K562 (cell line): ENCODE data around the gene SYT7. TPM values are rescaled to one million over a fixed set of nuclear protein-coding genes. Genes with fewer than 3 reads are reported as not detected.

Experiments
- ATAC-seq: fragments of 200-7000 bp; cut with Tn5 transposase; 3 replicates; pipeline ENCODE4 v1.9.1; 2020; ENCODE audit warnings: moderate library complexity
- BruUV-seq: library from RNA; stranded (reverse); fragments of 400-500 nt; replicated peaks from 2 replicates; lab custom pipeline; 2021; lab: Mats Ljungman, UMichigan
- CTCF ChIA-PET: fragments of 300-600 bp; formaldehyde crosslinking; extraction: SDS; loops from one replicate; lab custom pipeline; 2021; ENCODE audit warnings: low intra/inter-chr PET ratio; lab: Yijun Ruan, JAX
- POLR2A ChIA-PET: fragments of 300-600, 350-650 bp; sonication (Branson Sonifier 250); formaldehyde crosslinking; extraction: SDS; loops from one replicate; lab custom pipeline; 2021; ENCODE audit warnings: antibody characterized with exemption, inconsistent platforms; lab: Yijun Ruan, JAX
- DNase-seq, 4 experiments: peaks; one replicate each; pipeline versions ENCODE4 v3.0.0 to v3.0.0-alpha.2; 2011 to 2018; ENCODE audit warnings: low spot score in 3 of 4, mixed read lengths in 3 of 4; ENCODE audit errors: extremely low read depth in 1 of 4
- FAIRE-seq: peaks from 2 replicates; lab custom pipeline; 2011; peaks lifted over from hg19 to GRCh38; lab: Jason Lieb, UNC
- H2AFZ ChIP-seq: 2 replicates; pipeline ENCODE4 v1.6.0; 2011; ENCODE audit warnings: low read depth, low read length, control low read depth, inconsistent platforms
- H3K27ac ChIP-seq: fragments of 200-600 bp; 3 replicates; pipeline ENCODE4 v1.8.0; 2011; ENCODE audit warnings: low read depth, mild to moderate bottlenecking, control low read depth, inconsistent platforms, low read length, moderate library complexity, mixed read lengths; ENCODE audit errors: extremely low read depth
- H3K27me3 ChIP-seq, 2 experiments: fragments of 300-600 bp in 1 of 2; 2 replicates in 1 of 2; 3 replicates in 1 of 2; pipeline versions ENCODE4 v1.6.0 to v1.8.0; 2011; ENCODE audit warnings: inconsistent platforms in 2 of 2, low read length in 2 of 2, mild to moderate bottlenecking in 1 of 2, mixed read lengths in 1 of 2, moderate library complexity in 1 of 2; ENCODE audit not compliant: control insufficient read depth in 2 of 2, insufficient read depth in 2 of 2
- H3K36me3 ChIP-seq: fragments of 300-600 bp; 3 replicates; pipeline ENCODE4 v1.8.0; 2011; ENCODE audit warnings: mild to moderate bottlenecking, low read length, inconsistent platforms; ENCODE audit not compliant: control insufficient read depth, insufficient read depth
- H3K4me1 ChIP-seq, 2 experiments: fragments of 200-600 bp in 1 of 2; replicated peaks in 1 of 2; 2 replicates in 1 of 2; 3 replicates in 1 of 2; pipeline versions ENCODE4 v1.5.1 to v1.8.0; 2011; ENCODE audit warnings: inconsistent platforms in 2 of 2, low read length in 2 of 2, mild to moderate bottlenecking in 1 of 2, mixed read lengths in 1 of 2, moderate library complexity in 1 of 2; ENCODE audit not compliant: control insufficient read depth in 2 of 2, insufficient read depth in 2 of 2
- H3K4me2 ChIP-seq: 2 replicates; pipeline ENCODE4 v1.6.1; 2011; ENCODE audit warnings: low read length, control low read depth, inconsistent platforms, mixed read lengths; ENCODE audit not compliant: insufficient read depth
- H3K4me3 ChIP-seq: fragments of 200-600 bp; sonication (generic), shearing (Covaris generic); 2 replicates; pipeline ENCODE4 v1.5.1; 2016; ENCODE audit warnings: control low read depth, inconsistent platforms
- H3K79me2 ChIP-seq: fragments of 200-600 bp; 3 replicates; pipeline ENCODE4 v1.8.0; 2011; ENCODE audit warnings: low read length, inconsistent platforms; ENCODE audit not compliant: control insufficient read depth, insufficient read depth
- H3K9ac ChIP-seq, 2 experiments: 2 replicates each; pipeline versions ENCODE4 v1.6.0 to v1.6.1; 2011; ENCODE audit warnings: low read depth in 2 of 2, low read length in 2 of 2, control low read depth in 1 of 2, inconsistent platforms in 1 of 2, mild to moderate bottlenecking in 1 of 2, mixed read lengths in 1 of 2; ENCODE audit not compliant: insufficient read depth in 1 of 2
- H3K9me1 ChIP-seq: one replicate; pipeline ENCODE4 v1.6.0; 2011; ENCODE audit warnings: inconsistent platforms, mild to moderate bottlenecking, low read length, moderate library complexity; ENCODE audit not compliant: control insufficient read depth, insufficient read depth
- H3K9me3 ChIP-seq: replicated peaks from 2 replicates; pipeline ENCODE4 v1.5.1; 2011; ENCODE audit warnings: low read depth, low read length, inconsistent platforms; ENCODE audit not compliant: control insufficient read depth, insufficient read depth
- H4K20me1 ChIP-seq: replicated peaks from 2 replicates; pipeline ENCODE4 v1.6.1; 2011; ENCODE audit warnings: low read length, inconsistent platforms, mixed read lengths; ENCODE audit not compliant: control insufficient read depth, insufficient read depth
- CBFA2T3 ChIP-seq: fragments of 450-650 bp; IDR thresholded peaks from 2 replicates; pipeline ENCODE4 v1.6.1; 2017
- CHAMP1 ChIP-seq: fragments of 450-650 bp; IDR thresholded peaks from 2 replicates; pipeline ENCODE4 v1.6.1; 2016; ENCODE audit warnings: mild to moderate bottlenecking
- EGR1 ChIP-seq: fragments of 450-650 bp; conservative IDR thresholded peaks from 2 replicates; pipeline ENCODE4 v1.6.1; 2017; ENCODE audit warnings: mild to moderate bottlenecking
- FUS ChIP-seq: fragments of 200-400 bp; formaldehyde crosslinking; optimal IDR thresholded peaks from 2 replicates; pipeline ENCODE3; 2017; ENCODE audit warnings: low read depth, low read length
- GATA2 ChIP-seq: sonication (generic); formaldehyde crosslinking; IDR thresholded peaks from 2 replicates; pipeline ENCODE4 v1.4.0; 2020; ENCODE audit warnings: mild to moderate bottlenecking, missing genetic modification reagents
- LEF1 ChIP-seq: fragments of 450-650 bp; IDR thresholded peaks from 2 replicates; pipeline ENCODE4 v1.6.1; 2016; ENCODE audit warnings: mild to moderate bottlenecking
- PCBP2 ChIP-seq: fragments of 200-400 bp; formaldehyde crosslinking; IDR thresholded peaks from 2 replicates; pipeline ENCODE4 v1.6.1; 2018; ENCODE audit warnings: low read length, low read depth, mild to moderate bottlenecking, moderate library complexity; ENCODE audit not compliant: poor library complexity, severe bottlenecking
- RCOR1 ChIP-seq, 2 experiments: IDR thresholded peaks; 2 replicates each; pipeline ENCODE4 v1.6.1; 2012; ENCODE audit warnings: low read depth in 2 of 2, low read length in 2 of 2, borderline replicate concordance in 1 of 2, improper control_type of control experiment in 1 of 2
- SMARCE1 ChIP-seq: fragments of 450-650 bp; IDR thresholded peaks from 2 replicates; pipeline ENCODE4 v1.7.1; 2016; ENCODE audit warnings: mild to moderate bottlenecking
- SRF ChIP-seq, 2 experiments: fragments of 250-450, 450-650 bp in 1 of 2; sonication (Bioruptor Pico) in 1 of 2; sonication (generic) in 1 of 2; formaldehyde crosslinking; IDR thresholded peaks; 2 replicates each; pipeline versions ENCODE4 v1.5.0 to v1.5.1; 2020 to 2022; ENCODE audit warnings: mild to moderate bottlenecking in 1 of 2, missing genetic modification reagents in 1 of 2
- ZBTB12 ChIP-seq: fragments of 250-450 bp; sonication (Bioruptor Pico); IDR thresholded peaks from 2 replicates; pipeline ENCODE4 v1.4.0; 2020
- ZNF347 ChIP-seq: fragments of 450-650 bp; formaldehyde crosslinking; IDR thresholded peaks from 2 replicates; pipeline ENCODE4 v1.4.0; 2020; ENCODE audit warnings: low read depth, mild to moderate bottlenecking, moderate library complexity
- ZNF512 ChIP-seq: IDR thresholded peaks from 2 replicates; pipeline ENCODE4 v1.6.1; 2016; ENCODE audit warnings: missing genetic modification characterization, missing compliant biosample characterization
- ZNF639 ChIP-seq, 2 experiments: fragments of 200-800 bp in 1 of 2; sonication (Bioruptor generic) in 1 of 2; sonication (generic) in 1 of 2; formaldehyde crosslinking in 1 of 2; IDR thresholded peaks in 1 of 2; conservative IDR thresholded peaks in 1 of 2; 2 replicates each; pipeline versions ENCODE4 v1.5.0 to v1.6.1; 2016 to 2020; ENCODE audit warnings: missing compliant biosample characterization in 1 of 2, missing genetic modification characterization in 1 of 2, missing genetic modification reagents in 1 of 2
- WGBS: fragments of 100-300 bp; shearing (Covaris generic); methylation state at CpG from one replicate; pipeline ENCODE4 v1.1.6; 2016; ENCODE audit warnings: low coverage, mixed read lengths; ENCODE audit not compliant: insufficient coverage; ENCODE audit errors: missing lambda C conversion rate; 5-methylcytosine and 5-hydroxymethylcytosine counted together
- in situ Hi-C: fragments of 300-500 bp; cut with MboI; formaldehyde crosslinking; loops from 4 replicates; pipeline ENCODE4 v1.15.0; 2018; ENCODE audit warnings: inconsistent platforms, mixed read lengths
- intact Hi-C: fragments of 100-400 bp; cut with micrococcal nuclease; formaldehyde crosslinking; loops from 2 replicates; pipeline ENCODE4 v1.14.2; 2022
- polyA plus RNA-seq, 8 experiments: library from polyadenylated mRNA; depleted of rRNA in 4 of 8; stranded (reverse) in 5 of 8; unstranded in 3 of 8; fragments of >200 nt; fragmentation: Nextera tagmentation in 2 of 8; fragmentation: Illumina TruSeq in 1 of 8; extraction: Ambion mirVana in 2 of 8; extraction: Trizol in 1 of 8; gene quantifications; 2 replicates each; pipeline versions ENCODE4 v1.2.1 to v1.2.3, GENCODE V29; 2011 to 2014; ENCODE audit warnings: inconsistent platforms in 1 of 8, missing spikeins in 1 of 8
- total RNA-seq, 7 experiments: library from RNA; depleted of rRNA in 6 of 7; stranded (reverse); fragments of >200 nt in 6 of 7; fragmentation: Illumina TruSeq in 2 of 7; extraction: Trizol in 2 of 7; gene quantifications; 2 replicates each; pipeline versions ENCODE4 v1.2.1 to v1.2.3, GENCODE V29; 2011 to 2021; ENCODE audit warnings: low replicate concordance in 1 of 7

The SYT7 gene
- total and polyA plus RNA-seq, 9 of the 15 experiments (the other 6 are each of a cell fraction or from before 2014, with no cell fraction given), result 0.01 to 0.51 (median 0.16) TPM; not detected in 1

- H3K9ac ChIP-seq, result 0 out of 4 replicates have a peak overlapping the region, but pooled peaks of 1 of the 2 experiments have one; percentile 21
- peak in 2 of 4 experiments; percentile 28 to 35 for DNase-seq
- no peak overlapping the region for H2AFZ ChIP-seq
- H3K9me3 ChIP-seq, result no peaks in the 10 kb centered on the region
- H4K20me1 ChIP-seq, result peaks cover 18% of the 10 kb centered on the region
- peaks cover 3 to 20% of the 10 kb centered on the region in 2 experiments; a peak in 4 of 5 replicates for H3K4me1 ChIP-seq
- no peak overlapping the region for H3K4me3 ChIP-seq
- H3K27ac ChIP-seq, result no peak overlapping the region
- H3K9me1 ChIP-seq, result no peaks in the 10 kb centered on the region
- H3K79me2 ChIP-seq, result no peaks in the 10 kb centered on the region
- peaks cover 12 to 71% of the 10 kb centered on the region in 2 experiments; a peak in 3 of 5 replicates for H3K27me3 ChIP-seq
- ChIA-PET CTCF (no interaction called here), POLR2A (interaction anchor here (1.2 to 1.3 kb wide), 2 partner anchors 12 to 49 kb away, joined by 3 read pairs; no protein-coding TSS in a partner anchor)
- intact Hi-C loops, result no loop called here
- WGBS, result 7% methylated on average over 8 of the region's 10 CpGs
- in situ Hi-C loops, result no loop called here
- peak overlapping the region; percentile 23; the same call in 1 of the 2 replicates for H3K4me2 ChIP-seq
- no peaks in the 10 kb centered on the region for H3K36me3 ChIP-seq
- ATAC-seq, result no peak
- no peak for FAIRE-seq
- BruUV-seq, result no TSS peak
- TF ChIP-seq ZNF639 (CRISPR knock-in tag; conservative IDR thresholded peaks at IDR 0.05 in 1 of 2, IDR thresholded peaks at IDR 0.05 in 1 of 2), result no peak
- no peak for TF ChIP-seq CHAMP1
- TF ChIP-seq SRF (CRISPR knock-in tag; IDR thresholded peaks at IDR 0.05), result no peak
- TF ChIP-seq ZBTB12 (CRISPR knock-in tag), result no peak
- no peak for TF ChIP-seq GATA2 (CRISPR knock-in tag)
- no peak for TF ChIP-seq FUS
- no peak for TF ChIP-seq SMARCE1
- peak; percentile 90 for TF ChIP-seq EGR1
- TF ChIP-seq LEF1, result no peak
- peak; percentile 21 for TF ChIP-seq CBFA2T3
- no peak for TF ChIP-seq ZNF347 (CRISPR knock-in tag)
- no peak for TF ChIP-seq ZNF512 (tag)
- no peak for TF ChIP-seq PCBP2
- TF ChIP-seq RCOR1 (IDR thresholded peaks at IDR 0.05; ENCODE audit: borderline replicate concordance in 1 of 2, low read depth in 2 of 2, low read length in 2 of 2), result no peak
Observed at GRCh38 chr11:61588728-61589191, 7.9 kb upstream of the SYT7 start.
